K562 (cell line): ENCODE measurements around the gene CCDC33. TPM values are rescaled to one million over a fixed set of nuclear protein-coding genes. Genes with fewer than 3 reads are reported as not detected.

Experiments used
- ARID3B ChIP-seq: fragments of 250-450 bp; sonication (Bioruptor Pico); IDR thresholded peaks from 2 replicates; pipeline ENCODE4 v1.4.0; 2020; ENCODE audit warnings: borderline replicate concordance
- EGR1 ChIP-seq: fragments of 450-650 bp; conservative IDR thresholded peaks from 2 replicates; pipeline ENCODE4 v1.6.1; 2017; ENCODE audit warnings: mild to moderate bottlenecking
- GMEB1 ChIP-seq: fragments of 250-450 bp; sonication (Bioruptor Pico); IDR thresholded peaks from 2 replicates; pipeline ENCODE4 v1.4.0; 2020; ENCODE audit warnings: mild to moderate bottlenecking
- HINFP ChIP-seq: fragments of 450-650 bp; conservative IDR thresholded peaks from 2 replicates; pipeline ENCODE4 v1.6.1; 2016; ENCODE audit warnings: missing genetic modification characterization, low read depth, mild to moderate bottlenecking, control low read depth, missing compliant biosample characterization
- KLF13 ChIP-seq: fragments of 450-650 bp; IDR thresholded peaks from 2 replicates; pipeline ENCODE4 v1.6.1; 2016; ENCODE audit warnings: missing genetic modification characterization, low read depth, mild to moderate bottlenecking, missing compliant biosample characterization, moderate library complexity, borderline replicate concordance
- MBD1 ChIP-seq: fragments of 250-450 bp; sonication (Bioruptor Pico); IDR thresholded peaks from 2 replicates; pipeline ENCODE4 v1.8.0; 2022; ENCODE audit warnings: inconsistent platforms
- NFE2 ChIP-seq: IDR thresholded peaks from 2 replicates; pipeline ENCODE4 v1.6.1; 2014; ENCODE audit warnings: antibody characterized with exemption, low read depth
- POLR3A ChIP-seq: IDR thresholded peaks from 2 replicates; pipeline ENCODE4 v1.6.1; 2011; ENCODE audit warnings: borderline replicate concordance, mild to moderate bottlenecking, moderate library complexity; ENCODE audit not compliant: insufficient read length, insufficient read depth; ENCODE audit errors: extremely low read depth
- PPARD ChIP-seq: fragments of 250-450 bp; sonication (Bioruptor Pico); IDR thresholded peaks from 2 replicates; pipeline ENCODE4 v1.8.0; 2022; ENCODE audit warnings: inconsistent platforms, mild to moderate bottlenecking, moderate library complexity
- TFE3 ChIP-seq: fragments of 450-650 bp; formaldehyde crosslinking; IDR thresholded peaks from 2 replicates; pipeline ENCODE4 v1.4.0; 2020; ENCODE audit warnings: mild to moderate bottlenecking, mixed read lengths
- ZBTB49 ChIP-seq: sonication (generic); formaldehyde crosslinking; IDR thresholded peaks from 2 replicates; pipeline ENCODE4 v1.8.0; 2022; ENCODE audit warnings: missing genetic modification reagents, mild to moderate bottlenecking, borderline replicate concordance
- ZFP1 ChIP-seq: fragments of 450-650 bp; formaldehyde crosslinking; IDR thresholded peaks from 2 replicates; pipeline ENCODE4 v1.4.0; 2020; ENCODE audit warnings: mild to moderate bottlenecking, mixed read lengths
- ZNF699 ChIP-seq: fragments of 250-450 bp; sonication (Bioruptor Pico); IDR thresholded peaks from 2 replicates; pipeline ENCODE4 v1.8.0; 2021; ENCODE audit warnings: mild to moderate bottlenecking, moderate library complexity; ENCODE audit not compliant: insufficient replicate concordance
- ZNF79 ChIP-seq: fragments of 250-450 bp; sonication (Bioruptor Pico); IDR thresholded peaks from 2 replicates; pipeline ENCODE4 v1.4.0; 2020; ENCODE audit warnings: low read depth, mild to moderate bottlenecking, moderate library complexity
- polyA plus RNA-seq, 8 experiments: library from polyadenylated mRNA; depleted of rRNA in 4 of 8; stranded (reverse) in 5 of 8; unstranded in 3 of 8; fragments of >200 nt; fragmentation: Nextera tagmentation in 2 of 8; fragmentation: Illumina TruSeq in 1 of 8; extraction: Ambion mirVana in 2 of 8; extraction: Trizol in 1 of 8; gene quantifications; 2 replicates each; pipeline versions ENCODE4 v1.2.1 to v1.2.3, GENCODE V29; 2011 to 2014; ENCODE audit warnings: inconsistent platforms in 1 of 8, missing spikeins in 1 of 8
- total RNA-seq, 7 experiments: library from RNA; depleted of rRNA in 6 of 7; stranded (reverse); fragments of >200 nt in 6 of 7; fragmentation: Illumina TruSeq in 2 of 7; extraction: Trizol in 2 of 7; gene quantifications; 2 replicates each; pipeline versions ENCODE4 v1.2.1 to v1.2.3, GENCODE V29; 2011 to 2021; ENCODE audit warnings: low replicate concordance in 1 of 7

CCDC33 gene
- total and polyA plus RNA-seq, 9 of the 15 experiments (the other 6 are each of a cell fraction or from before 2014, with no cell fraction given) = 0.08 to 1.1 (median 0.15) TPM; not detected in 4

GRCh38 chr15:74311734-74312444, 75.8 kb downstream of the CCDC33 start (continued):
- TF ChIP-seq TFE3 (CRISPR knock-in tag) (no peak), HINFP (tag) (no peak), ZNF79 (CRISPR knock-in tag) (no peak), MBD1 (no peak), EGR1 (no peak), NFE2 (peak; percentile 67), ZBTB49 (CRISPR knock-in tag) (no peak), ZNF699 (CRISPR knock-in tag) (no peak), GMEB1 (CRISPR knock-in tag) (no peak), PPARD (CRISPR knock-in tag) (no peak), KLF13 (no peak), ZFP1 (no peak), ARID3B (CRISPR knock-in tag) (no peak), POLR3A (no peak)
